HG03565 (cell line): Measurements from ENCODE around the gene TUBB6.

Experiments used
- ATAC-seq: cut with Tn5 transposase; IDR thresholded peaks from one replicate; pipeline ENCODE4 v1.9.1; 2021; ENCODE audit warnings: mild to moderate bottlenecking, moderate library complexity; ENCODE audit not compliant: unreplicated experiment

TUBB6 gene

GRCh38 chr18:12307701-12308385 lies at the start of gene TUBB6:
TUBB6 (plus strand) TSS chr18:12308241; CDS start chr18:12308293, 52 bp downstream.
- ATAC-seq = peak; percentile 38

- ATAC-seq = no peak
Observed at GRCh38 chr18:12258719-12259705, 49.0 kb upstream of the TUBB6 start.

- ATAC-seq = no peak
Observed at GRCh38 chr18:12262748-12263147, 45.3 kb upstream of the TUBB6 start.

- no peak for ATAC-seq
Observed at GRCh38 chr18:12264864-12265263, 43.2 kb upstream of the TUBB6 start.

GRCh38 chr18:12271376-12272235 lies 36.4 kb upstream of the TUBB6 start:
- ATAC-seq = peak; percentile 61

GRCh38 chr18:12274793-12275192 lies 33.2 kb upstream of the TUBB6 start:
- no peak for ATAC-seq

GRCh38 chr18:12276736-12277554 lies 31.1 kb upstream of the TUBB6 start:
- ATAC-seq = no peak

- ATAC-seq = no peak
Observed at GRCh38 chr18:12278215-12278671, 29.8 kb upstream of the TUBB6 start.

GRCh38 chr18:12278741-12279682 lies 29.0 kb upstream of the TUBB6 start:
- ATAC-seq = no peak

- ATAC-seq = no peak
Observed at GRCh38 chr18:12279781-12280531, 28.1 kb upstream of the TUBB6 start.

GRCh38 chr18:12281861-12282260 lies 26.2 kb upstream of the TUBB6 start:
- ATAC-seq = no peak

GRCh38 chr18:12282442-12283039 lies 25.5 kb upstream of the TUBB6 start:
- no peak for ATAC-seq

GRCh38 chr18:12283256-12283655 lies 24.8 kb upstream of the TUBB6 start:
- ATAC-seq = no peak

- no peak for ATAC-seq
Observed at GRCh38 chr18:12283666-12284065, 24.4 kb upstream of the TUBB6 start.

GRCh38 chr18:12287131-12287681 lies 20.8 kb upstream of the TUBB6 start:
- ATAC-seq = no peak

GRCh38 chr18:12287684-12288402 lies 20.2 kb upstream of the TUBB6 start:
- no peak for ATAC-seq

- no peak for ATAC-seq
Observed at GRCh38 chr18:12288403-12288755, 19.7 kb upstream of the TUBB6 start.
